NCI-H748 treated with DMSO at 0.1 percent for 48 hours (cell line): Measurements from ENCODE around the gene PRF1.
"Not testable (repeated sequence)": the region's sequence is repeated elsewhere in the genome, so short reads cannot be mapped to it uniquely, and the experiment has no call there.

Source experiments
- DNase-seq: peaks from one replicate; lab custom pipeline; 2025; lab: John Stamatoyannopoulos, UW

Gene PRF1

DNA sequence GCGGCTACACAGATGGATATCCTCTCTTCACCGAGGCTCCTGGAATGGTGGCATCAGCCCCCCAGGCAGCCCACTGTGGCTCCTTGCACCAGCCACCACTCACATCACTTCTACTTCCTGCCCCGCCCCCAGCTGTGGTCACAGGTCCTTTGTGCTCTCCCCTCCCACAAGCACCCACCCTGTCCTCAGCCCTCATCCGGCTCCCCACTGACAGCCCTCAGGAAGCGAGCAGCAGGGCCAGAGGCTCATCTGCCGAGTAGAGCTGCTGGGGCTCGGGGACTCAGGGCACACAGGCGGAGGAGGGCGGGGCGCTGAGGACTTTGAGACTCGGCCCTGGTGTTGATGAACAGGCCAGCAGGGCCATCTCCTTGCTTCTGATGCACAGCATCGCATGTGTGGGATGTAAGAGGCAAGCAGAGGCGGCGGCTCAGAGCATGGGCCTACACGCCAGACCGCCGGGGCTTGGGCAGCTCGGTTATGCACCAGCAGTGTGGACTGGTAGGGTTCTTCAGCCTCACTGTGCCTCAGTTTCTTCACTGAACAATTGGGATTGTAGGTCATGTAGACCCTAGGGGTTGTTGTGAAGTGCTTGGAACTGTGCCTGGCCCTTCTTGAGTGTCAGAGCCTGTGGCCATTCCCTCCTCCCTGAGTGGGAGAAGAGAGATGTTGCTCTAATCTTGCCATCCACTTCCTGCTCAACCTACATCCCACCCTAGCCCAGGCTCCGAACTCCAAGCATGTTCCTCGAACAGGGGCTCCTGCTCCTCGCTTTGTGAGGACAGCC is at the start of gene PRF1:
Gene PRF1, minus strand, starts transcription at position 77 of the 784 bp plus-strand sequence. CDS start 1,839 bp downstream, outside the sequence.
- no peak for DNase-seq

DNA sequence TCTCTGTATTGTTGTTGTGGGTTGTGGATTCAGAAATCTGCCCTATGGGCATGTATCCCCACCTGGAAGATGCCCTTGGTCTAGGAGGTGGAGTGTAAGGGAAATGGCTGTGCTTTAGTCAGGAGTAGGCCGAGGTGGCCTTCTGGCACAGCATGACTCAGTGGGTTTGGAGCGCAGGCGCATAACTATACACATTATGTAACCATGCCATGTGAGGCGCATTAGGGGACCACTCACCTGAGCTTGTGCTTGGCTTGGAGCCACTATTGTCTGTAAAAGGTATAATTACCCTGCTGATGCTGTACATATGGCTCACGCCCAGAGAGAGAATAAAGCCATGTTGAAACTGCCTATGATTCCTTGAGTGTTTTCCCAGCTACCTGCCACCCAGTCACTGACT is 49.1 kb upstream of the PRF1 start:
- no peak for DNase-seq

DNA sequence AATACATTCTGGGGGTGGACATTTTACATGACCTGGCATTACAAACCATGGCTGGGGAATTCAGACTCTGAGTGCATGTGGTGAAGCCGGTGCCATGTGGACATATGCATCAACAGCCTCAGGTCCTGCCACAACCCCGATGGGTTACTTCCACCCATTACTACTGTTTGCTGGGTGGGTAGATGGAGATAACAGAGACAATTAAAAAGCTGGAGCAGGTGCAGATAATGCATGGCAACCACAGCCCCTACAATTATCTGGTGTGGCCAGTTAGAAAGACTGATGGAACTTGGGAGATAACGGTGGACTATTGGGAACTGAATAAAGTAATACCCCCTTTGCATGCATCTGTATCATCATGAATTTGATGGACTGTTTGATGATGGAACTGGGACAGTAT is 48.2 kb upstream of the PRF1 start:
- DNase-seq = no peak

DNA sequence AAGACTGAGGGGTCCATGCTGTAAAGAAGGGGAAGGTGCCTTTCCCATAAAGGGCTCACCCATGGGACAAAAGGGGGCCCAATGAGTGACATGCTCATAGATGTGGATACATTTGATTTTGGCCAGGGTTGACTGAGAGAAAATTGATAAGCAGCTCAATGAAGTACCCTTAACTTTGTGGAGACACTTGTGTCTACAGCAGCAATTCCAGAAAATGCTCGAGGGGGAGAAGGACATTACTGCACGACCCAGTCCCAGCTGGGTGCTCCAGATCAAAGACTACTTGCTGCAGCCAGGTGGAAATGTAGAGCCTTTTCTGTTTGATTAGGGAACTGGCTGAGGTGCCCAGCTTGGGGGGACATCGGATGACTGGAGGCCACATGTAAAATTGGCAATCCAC is 47.6 kb upstream of the PRF1 start:
- no peak for DNase-seq

DNA sequence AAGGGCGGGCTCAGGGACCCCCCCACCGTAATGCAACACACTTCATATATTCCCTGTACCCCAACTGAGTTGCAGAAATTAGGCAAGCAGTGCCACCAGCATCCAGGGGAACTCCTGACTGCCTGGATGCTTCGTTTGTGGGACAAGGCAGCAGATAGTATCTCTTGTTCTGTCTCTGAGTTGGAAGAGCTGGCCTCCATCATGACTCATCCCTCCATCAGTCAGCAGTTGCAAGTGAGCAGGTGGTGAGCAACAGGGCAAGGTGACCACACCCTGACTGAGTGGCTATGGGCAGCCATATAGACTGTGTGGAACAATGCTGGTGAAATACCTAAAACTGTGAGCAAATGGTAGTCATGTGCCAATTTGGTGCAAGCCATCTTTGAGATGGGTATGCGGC is 47.0 kb upstream of the PRF1 start:
- no peak for DNase-seq

DNA sequence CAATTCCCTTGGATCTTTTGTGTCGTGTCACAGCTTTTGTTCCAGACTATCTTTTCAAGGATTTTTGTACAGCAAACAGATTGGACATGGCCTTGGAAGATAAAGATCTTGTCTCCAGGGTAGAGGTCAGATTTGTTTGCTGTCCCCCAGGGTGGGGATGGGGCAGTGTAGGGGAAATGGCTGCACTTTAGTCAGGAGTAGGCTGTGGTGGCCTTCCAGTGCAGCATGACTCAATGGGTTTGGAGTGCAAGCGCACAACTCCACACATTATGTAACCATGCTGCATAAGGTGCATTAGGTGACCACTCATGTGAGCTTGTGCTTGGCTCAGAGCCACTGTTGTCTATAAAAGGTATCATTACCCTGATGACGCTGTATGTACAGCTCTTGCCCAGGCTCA is 45.9 kb upstream of the PRF1 start:
- DNase-seq = no peak

DNA sequence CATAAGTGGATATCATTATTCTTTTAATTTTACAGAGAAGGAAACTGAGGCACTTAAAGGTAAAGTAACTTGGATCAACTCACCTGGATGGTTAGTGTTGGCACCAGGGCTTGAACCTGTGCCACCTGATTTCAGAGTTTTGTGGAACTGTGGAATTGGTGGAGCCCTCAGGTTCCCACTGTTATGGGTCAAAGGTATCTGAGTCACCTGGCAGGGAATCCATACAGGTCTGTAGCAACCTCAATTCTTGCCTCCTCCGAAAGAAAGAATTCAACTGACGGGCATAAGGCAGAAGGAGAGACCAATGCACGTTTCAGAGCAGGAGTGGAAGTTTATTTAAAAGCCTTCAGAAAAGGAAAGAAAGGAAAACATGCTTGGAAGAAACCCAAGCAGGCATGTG is 44.5 kb upstream of the PRF1 start:
- no peak for DNase-seq

DNA sequence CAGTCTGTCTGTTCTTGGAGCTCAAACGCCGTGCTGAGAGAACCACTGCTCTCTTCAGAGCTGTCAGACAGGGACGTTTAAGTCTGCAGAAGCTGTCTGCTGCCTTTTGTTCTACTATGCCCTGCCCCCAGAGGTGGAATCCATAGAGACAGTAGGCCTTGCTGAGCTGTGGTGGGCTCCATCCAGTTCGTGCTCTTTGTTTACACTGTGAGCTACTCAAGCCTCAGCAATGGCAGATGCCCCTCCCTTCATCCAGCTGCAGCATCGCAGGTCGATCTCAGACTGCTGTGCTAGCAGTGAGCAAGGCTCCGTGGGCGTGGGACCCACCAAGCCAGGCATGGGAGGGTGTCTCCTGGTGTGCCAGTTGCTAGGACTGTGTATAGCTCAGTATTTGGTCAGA is 42.4 kb upstream of the PRF1 start:
- not testable (repeated sequence) for DNase-seq

DNA sequence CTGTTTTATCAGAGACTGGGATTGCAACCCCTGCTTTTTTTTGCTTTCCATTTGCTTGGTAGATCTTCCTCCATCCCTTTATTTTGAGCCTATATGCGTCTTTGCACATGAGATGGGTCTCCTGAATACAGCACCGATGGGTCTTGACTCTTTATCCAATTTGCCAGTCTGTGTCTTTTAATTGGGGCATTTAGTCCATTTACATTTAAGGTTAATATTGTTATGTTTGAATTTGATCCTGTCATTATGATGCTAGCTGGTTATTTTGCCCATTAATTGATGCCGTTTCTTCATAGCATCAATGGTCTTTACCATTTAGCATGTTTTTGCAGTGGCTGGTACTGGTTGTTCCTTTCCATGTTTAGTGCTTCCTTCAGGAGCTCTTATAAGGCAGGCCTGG is 40.7 kb upstream of the PRF1 start:
- DNase-seq = not testable (repeated sequence)

DNA sequence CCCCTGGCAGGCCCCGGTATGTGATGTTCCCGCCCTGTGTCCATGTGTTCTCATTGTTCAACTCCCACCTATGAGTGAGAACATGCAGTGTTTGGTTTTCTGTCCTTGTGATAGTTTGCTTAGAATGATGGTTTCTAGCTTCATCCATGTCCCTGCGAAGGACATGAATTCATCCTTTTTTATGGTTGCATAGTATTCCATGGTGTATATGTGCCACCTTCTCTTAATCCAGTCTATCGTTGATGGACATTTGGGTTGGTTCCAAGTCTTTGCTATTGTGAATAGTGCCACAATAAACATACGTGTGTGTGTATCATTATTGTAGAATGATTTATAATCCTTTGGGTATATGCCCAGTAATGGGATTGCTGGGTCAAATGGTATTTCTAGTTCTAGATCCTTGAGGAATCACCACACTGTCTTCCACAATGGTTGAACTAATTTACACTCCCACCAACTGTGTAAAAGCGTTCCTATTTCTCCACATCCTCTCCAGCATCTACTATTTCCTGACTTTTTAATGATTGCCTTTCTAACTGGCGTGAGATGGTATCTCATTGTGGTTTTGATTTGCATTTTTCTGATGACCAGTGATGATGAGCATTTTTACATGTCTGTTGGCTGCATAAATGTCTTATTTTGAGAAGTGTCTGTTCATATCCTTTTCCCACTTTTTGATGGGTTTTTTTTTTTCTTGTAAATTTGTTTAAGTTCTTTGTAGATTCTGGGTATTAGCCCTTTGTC is 37.3 kb upstream of the PRF1 start:
- DNase-seq = not testable (repeated sequence)

DNA sequence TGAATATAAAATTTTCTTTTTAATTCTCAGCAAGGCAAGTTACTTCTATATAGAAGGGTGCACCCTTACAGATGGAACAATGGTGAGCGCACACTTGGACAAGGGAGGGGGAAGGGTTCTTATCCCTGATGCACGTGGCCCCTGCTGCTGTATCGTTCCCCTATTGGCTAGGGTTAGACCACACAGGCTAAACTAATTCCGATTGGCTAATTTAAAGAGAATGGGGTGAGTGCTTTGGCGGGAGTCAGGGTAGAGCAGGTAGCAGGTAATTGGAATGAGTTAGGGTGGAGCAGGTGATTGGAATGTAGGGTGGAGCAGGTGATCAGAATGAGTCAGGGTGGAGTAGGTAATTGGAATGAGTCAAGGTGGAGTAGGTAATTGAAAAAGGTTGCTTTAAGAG is 32.0 kb upstream of the PRF1 start:
- not testable (repeated sequence) for DNase-seq

DNA sequence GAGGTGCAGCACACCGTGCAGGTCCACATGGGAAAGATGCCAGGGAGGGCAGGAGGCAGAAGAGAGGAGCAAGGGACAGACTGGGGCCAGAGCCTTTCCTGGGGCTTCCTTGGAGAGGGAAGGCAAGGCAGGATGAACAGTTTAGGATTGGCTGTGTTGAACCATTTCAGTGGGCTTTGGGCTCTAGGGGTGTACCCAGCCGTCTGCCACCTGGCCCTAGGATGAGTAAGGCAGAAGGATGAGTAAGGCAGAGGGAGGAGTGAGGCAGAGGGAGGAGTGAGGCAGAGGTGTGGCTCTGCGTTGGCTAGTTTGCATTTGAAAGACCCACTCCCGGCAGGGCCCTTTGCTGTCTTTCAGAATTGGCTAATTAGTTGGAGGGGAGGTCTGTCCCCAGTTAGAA is 31.5 kb upstream of the PRF1 start:
- no peak for DNase-seq

DNA sequence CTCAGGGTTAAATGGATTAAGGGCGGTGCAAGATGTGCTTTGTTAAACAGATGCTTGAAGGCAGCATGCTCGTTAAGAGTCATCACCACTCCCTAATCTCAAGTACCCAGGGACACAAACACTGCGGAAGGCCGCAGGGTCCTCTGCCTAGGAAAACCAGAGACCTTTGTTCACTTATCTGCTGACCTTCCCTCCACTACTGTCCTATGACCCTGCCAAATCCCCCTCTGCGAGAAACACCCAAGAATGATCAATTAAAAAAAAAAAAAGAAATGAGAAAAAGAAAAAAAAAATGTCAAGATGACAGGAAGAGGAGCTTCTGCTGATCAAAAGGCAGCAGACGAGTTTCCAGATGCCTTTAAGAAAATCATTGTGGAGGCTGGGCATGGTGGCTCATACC is 29.2 kb upstream of the PRF1 start:
- DNase-seq = not testable (repeated sequence)

DNA sequence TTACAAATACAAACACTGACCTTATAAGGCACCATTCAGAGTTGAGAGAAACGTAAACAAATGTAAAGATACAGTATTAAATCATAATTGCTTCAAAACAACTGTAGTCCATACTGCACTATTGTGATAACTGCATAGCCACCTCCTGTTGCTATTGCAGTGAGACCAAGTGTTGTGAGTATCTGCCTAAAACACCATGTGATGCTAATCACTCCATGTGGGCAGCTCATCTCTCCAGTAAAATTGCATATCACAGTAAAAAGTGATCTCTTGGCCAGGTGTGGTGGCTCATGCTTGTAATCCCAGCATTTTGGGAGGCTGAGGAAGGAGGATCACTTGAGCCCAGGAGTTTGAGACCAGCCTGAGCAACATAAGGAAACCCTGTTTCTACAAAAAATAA is 26.8 kb upstream of the PRF1 start:
- DNase-seq = no peak

DNA sequence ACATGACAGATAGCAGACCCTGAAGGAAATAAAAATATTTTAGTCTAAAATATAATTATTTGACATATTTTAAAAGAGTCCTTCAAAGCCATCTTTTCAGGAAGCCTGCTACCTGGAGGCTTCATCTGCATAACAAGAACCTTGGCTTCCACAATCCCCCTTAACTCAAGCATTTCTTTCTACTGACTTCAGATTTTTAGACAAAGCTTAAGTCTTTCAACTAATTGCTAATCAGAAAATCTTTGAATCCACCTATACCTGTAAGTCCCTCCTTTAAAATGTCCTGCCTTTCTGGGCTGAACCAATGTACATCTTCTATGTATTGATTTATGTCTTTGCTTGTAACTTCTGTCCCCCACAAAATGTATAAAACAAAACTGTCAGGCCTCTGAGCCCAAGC is 23.5 kb upstream of the PRF1 start:
- DNase-seq = no peak

DNA sequence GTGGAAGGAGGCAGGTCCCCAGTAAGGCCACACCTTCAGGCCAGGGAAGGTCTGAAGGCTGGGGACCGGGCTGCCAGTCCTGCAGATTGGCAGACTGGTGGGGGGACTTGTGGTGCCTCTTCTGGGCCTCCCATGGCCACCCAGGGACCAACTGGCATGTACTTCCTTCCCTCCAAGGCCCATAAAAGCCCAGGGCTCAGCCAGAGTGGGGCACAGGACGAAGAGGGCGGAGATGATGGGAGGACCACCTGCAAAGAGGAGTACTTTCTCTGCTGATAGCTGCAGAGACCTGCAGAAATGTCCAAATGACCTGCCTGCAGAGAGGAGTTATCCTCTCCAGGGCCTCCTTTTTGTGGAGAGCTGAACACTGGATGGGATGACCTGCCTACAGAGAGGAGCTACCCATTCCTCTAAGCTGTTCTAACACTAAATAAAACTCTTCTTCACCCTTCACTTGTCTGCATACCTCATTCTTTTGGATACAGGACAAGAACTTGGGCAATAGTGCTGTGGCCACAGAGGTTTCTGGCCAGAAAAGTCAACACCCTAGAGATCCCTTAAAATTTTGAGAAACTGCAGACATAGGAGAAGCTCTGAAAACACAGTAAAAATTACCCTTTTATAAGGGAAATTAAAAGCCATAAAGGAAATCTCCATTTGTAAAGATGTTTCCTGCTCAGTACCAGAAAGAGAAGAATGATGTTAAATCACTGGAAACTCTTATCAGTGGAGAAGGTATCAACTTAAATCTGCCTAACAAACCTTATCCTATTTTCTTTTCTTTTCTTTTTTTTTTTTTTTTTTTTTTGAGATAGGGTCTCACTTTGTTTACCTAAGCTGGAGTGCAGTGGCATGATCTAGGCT is 20.7 kb upstream of the PRF1 start:
- DNase-seq = no peak

DNA sequence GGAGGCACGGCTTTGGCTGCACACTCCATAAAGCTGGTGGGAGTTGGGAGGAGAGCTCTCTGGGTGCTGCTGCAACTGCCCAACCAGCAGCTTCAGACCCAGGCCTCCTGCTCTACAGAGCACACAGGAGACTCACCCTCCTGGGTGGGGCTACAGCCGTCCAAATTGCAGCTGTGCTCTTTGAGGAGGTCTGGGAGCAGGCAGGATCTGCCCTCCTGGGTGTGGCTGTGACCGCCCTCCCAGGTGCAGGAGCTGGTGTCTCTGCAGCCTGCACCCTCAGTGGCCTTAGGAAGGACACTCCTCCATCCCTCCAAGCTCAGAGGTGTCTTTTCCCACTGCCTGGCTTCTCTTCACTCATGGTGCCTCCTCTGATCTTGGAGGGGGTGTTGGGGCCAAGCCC is 20.0 kb upstream of the PRF1 start:
- no peak for DNase-seq

DNA sequence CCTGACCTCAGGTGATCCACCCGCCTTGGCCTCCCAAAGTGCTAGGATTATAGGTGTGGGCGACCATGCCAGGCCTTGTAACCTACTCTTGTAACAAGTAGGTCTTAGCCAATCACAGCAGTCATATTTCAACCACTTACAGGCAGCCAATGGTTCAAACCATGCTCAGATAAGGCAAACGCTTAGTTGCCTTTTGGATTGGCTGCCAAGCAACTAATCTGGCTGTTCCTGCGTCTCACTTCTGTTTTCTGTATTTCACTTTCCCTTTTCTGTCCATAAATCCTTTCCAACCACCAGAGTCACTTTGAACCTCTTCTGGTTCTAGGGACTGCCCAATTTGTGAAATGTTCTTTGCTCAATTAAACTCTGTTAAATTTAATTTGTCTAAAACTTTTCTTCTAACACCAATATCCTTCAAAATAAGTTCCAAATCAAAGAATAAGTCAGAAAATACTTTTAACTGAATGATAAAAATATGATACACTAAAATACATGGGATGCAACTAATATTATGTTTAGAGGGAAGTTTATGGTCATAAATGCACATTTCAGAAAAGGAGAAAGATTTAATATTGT is 19.1 kb upstream of the PRF1 start:
- no peak for DNase-seq

DNA sequence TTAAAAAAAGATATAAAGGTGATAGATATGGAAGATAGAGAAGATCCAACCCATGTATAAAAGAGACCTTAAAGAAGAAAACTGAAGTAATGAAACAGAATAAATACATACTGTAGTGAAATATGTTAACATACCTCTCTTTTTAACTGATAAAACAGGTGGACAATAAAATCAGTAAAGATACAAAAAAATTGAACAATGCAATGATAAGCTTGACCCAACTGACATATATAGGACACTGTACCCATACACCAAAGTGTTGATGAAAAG is 17.4 kb upstream of the PRF1 start:
- DNase-seq = no peak

DNA sequence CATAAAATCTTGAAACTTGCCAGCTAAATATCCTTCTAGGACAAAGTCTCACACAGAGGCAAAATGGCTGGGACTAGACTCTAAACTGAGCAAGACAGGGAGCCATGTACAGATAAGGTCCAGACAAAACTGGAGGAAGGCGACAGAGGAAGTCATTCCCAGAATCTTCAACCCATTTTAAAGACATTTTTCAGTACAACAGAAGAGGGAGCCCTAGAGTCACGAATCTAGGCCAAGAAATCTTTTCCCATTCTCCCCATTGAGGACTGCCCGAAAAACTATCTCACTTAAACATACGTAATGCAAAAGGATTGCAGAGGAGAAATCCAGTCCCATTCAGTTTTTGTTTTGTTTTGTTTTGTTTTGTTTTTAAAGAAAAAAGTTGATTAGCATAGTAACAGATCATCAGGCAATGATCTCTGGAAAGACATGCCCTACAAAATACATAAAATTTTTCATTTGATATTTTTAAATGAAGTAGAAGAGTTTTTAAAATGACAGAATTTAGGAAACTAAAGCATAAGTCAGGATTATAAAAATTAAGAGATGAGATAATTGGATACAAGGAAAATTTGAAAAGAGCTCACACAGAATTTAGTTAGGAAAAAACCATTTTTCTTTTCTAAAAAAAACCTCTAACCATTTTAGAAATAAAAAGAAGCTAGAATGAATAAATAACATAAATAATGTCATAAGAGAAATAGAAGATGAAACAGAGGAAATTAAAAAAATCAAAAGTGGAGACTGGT is 16.9 kb upstream of the PRF1 start:
- DNase-seq = no peak

DNA sequence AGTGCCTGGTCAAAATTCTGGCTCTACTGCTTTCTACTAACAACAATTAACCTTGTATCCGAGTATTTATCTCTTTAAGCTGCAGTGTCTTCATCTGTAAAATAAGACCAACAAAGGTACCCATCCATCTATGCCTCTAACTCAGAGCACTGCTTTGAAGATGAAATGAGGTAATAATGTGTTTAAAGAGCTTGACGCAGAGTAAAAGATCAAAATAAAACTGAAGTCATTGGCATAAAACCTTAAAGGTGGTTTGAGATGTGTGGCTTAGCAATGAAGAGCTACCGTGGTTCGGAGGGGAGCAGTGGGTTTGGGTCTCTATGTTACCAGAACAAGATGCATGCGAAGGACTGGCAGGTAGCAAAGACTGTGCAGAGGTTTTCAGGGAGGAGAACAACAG is 16.1 kb upstream of the PRF1 start:
- no peak for DNase-seq
